Stimulated activated CD4-positive, alpha-beta T cell treated with anti-CD3 and anti-CD28 coated beads, Interleukin-2, amount 100 ng/mL, for 24 hours (primary cell): ENCODE measurements around the gene SUGCT.
"Not testable (repeated sequence)": the region's sequence is repeated elsewhere in the genome, so short reads cannot be mapped to it uniquely, and the experiment has no call there.

Source experiments
- DNase-seq, 2 donors: peaks; one replicate each; pipeline ENCODE4 v3.0.0-alpha.2; 2020

The SUGCT gene

DNA sequence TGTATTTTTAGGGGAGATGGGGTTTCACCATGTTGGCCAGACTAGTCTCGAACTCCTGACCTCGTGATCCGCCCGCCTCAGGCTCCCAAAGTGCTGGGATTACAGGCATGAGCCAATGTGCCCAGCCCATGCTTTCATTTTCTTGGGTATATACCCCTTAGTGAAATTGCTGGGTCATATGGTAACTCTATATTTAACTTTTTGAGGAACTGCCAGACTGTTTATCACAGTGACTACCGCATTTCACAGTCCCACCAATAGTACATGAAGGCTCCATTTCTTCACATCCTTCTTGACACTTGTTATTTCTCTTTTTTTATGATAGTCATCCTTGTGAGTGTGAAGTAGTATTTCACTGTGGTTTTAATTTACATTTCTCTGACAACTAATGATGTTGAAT lies 134.0 kb downstream of the SUGCT start:
- DNase-seq: not testable (repeated sequence)

DNA sequence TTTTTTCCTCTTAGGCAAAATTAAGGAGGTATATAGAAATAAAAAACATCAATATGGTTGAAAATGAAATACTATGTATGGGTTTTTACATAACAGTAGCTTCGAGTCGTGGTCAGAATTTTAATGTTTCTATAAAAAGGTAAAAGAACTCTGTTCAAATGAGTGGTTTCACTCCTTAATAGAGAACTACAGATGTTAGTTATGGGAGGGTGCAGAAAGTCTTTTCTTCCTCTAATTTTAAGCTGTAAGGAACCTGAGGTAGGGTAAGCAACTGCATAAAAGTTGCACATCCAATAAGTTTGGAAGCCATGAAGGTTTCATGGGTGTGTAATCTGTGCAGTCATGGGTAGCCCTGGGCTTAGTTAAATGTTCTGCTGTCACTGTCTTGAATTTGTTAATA lies 141.3 kb downstream of the SUGCT start:
- DNase-seq: no peak

- no peak for DNase-seq
These were observed 145.2 kb downstream of the SUGCT start for GRCh38 chr7:40279991-40280390.

- DNase-seq: no peak
These were observed 148.1 kb downstream of the SUGCT start for GRCh38 chr7:40282858-40283257.

DNA sequence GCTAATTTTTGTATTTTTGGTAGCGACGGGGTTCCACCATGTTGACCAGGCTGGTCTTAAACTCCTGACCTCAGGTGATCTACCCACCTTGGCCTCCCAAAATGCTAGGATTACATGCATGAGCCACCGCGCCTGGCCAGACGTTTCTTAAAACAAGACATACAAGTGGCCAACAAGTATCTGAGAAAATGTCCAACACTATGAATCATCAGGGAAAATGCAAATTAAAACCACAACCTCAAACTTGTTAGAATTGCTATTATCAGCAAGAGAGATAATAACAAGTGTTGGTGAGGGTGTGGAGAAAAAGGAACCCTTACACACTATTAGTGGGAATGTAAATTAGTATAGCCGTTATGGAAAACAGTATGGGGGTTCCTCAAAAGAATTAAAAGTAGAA lies 148.6 kb downstream of the SUGCT start:
- DNase-seq: no peak

GRCh38 chr7:40288827-40289226 lies 154.0 kb downstream of the SUGCT start:
- no peak for DNase-seq

DNA sequence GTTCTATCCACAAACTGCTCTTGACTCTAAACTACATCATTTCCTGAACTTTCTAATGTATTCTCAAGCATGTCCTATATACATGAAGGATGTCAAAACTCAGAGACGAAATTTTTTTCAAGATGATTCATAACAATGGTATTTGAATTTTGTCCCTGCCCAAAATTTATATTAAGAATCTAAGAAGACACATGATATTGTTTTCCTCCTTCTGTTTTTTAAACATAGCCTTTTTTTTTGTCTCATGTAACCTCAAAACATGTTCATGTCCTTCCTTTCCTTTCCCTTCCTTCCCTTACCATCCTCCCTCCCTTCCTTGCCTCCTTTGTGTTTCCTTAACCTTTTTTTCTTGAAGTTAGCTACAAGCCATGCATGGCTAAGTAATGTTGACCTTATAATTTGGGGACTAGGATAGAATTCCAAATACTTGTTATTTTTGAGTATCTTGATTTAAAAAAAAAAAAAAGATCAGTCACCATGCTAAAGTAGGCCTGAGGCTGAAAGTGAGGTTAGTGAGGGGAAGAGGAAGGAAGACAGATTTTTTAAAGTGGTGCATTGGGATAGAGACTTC lies 163.0 kb downstream of the SUGCT start:
- DNase-seq: no peak

- DNase-seq: no peak
These were observed 163.6 kb downstream of the SUGCT start for GRCh38 chr7:40298421-40298820.

DNA sequence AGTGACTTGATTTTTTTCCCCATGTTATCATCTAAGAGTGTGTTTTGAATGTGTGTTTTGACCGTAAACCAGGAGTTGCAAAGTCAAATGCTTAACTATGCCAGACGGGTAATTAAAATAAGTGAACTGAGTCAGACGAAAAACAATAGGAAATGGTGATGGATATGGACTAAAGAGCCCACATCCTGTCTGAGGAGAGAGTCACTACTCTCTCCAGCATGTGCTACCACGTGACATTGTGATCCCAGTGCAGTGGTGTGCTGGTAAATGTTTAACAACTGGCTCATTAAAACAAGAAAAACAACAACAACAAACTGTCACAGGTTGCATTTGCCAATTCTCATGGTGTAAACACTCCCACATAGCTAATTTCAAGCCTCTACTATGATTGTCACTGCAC lies 164.3 kb downstream of the SUGCT start:
- no peak for DNase-seq

GRCh38 chr7:40300146-40300670 lies 165.4 kb downstream of the SUGCT start:
- no peak for DNase-seq

- DNase-seq: no peak
These were observed 166.8 kb downstream of the SUGCT start for GRCh38 chr7:40301486-40302068.

DNA sequence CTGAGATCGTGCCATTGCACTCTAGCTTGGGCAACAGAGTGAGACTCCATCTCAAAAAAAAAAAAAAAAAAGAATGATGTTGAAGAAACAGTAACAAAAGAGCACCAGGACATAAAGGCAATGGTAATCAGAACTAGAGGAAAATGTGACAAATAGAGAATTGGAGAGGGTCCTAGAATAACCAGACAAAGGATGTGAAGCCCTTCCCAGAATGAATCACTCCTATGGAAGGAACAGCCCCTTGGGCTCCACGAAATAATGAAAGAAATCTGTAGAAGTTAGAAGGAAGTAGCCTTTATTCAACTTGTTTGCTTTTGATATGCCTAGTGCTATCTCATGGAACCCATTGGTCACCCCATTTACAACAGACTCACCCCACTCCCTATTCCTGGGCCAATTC lies 169.2 kb downstream of the SUGCT start:
- DNase-seq: no peak

DNA sequence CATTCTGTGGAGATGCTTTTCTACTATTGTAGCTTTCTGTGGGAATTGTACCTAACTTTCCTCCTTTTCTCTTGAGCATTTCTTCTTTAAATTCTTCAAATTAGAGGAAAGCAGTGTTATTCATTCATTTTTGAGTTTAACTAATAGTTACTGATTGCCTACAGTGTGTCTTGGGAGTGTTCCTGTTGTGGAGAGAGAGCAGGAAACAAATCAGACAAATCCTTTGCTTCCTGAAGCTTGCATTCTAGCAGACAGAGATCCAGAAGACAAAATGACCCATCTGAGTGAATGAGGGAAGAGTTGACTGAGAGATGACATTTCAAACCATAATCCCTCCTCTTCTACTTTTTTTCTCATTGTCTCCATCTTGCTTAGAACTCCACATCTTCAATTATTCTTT lies 170.4 kb downstream of the SUGCT start:
- DNase-seq: no peak

GRCh38 chr7:40306025-40306424 lies 171.2 kb downstream of the SUGCT start:
- no peak for DNase-seq

DNA sequence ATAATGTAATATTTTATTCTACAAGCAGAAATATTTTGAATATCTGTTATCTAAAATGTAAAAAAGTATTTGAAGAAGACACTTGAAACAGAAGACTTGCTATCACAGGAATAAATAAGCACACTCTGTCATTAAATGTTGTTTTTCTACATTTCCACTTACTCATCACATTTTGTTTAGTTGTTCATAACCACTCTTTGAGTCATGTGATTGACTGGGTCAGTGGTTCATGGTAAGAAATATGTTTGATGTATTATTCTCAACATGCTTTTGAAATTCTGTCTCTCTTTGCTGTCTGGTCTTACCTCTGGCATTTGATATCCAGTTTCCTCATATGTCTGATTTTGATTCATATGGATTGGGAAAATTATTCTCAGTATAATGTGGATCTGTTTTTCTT lies 171.8 kb downstream of the SUGCT start:
- DNase-seq: no peak

DNA sequence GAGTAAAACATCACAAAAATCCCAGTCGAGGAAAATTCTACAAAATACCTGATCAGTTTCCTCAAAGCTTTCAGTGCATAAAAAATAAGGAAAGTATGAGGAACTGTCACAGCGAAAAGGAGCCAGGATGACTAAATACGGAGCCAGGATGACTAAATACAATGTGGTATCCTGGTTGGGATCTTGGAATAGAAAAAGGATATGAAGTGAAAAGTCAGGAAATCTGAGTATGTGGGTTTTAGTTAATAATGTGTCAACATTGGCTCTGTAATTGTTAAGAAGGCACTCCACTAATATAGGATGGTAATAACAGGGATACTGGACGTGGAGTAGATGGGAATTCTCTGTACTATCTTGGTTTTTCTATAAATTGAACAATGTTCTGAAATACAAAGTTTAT lies 175.5 kb downstream of the SUGCT start:
- no peak for DNase-seq

- DNase-seq: no peak
These were observed 176.5 kb downstream of the SUGCT start for GRCh38 chr7:40311307-40311706.

DNA sequence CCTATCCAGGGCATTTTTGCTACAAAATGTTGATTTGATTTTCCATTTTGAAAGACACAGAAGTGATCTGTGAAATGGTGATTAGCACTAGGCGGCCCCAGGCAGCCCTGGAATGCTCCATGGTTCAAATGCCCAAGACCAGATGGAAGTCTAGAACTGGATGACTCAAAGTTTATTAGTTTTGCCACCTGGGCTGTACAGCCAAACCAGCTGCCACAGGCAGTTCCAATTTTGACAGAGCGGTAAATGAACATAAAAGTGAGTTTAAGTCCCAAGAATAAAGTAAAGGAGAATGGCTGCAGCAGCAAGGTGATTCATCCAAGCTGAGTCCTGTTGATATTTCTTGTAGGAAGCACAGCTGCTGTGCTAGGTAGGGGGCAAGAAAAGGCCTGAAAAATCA lies 180.5 kb downstream of the SUGCT start:
- no peak for DNase-seq

DNA sequence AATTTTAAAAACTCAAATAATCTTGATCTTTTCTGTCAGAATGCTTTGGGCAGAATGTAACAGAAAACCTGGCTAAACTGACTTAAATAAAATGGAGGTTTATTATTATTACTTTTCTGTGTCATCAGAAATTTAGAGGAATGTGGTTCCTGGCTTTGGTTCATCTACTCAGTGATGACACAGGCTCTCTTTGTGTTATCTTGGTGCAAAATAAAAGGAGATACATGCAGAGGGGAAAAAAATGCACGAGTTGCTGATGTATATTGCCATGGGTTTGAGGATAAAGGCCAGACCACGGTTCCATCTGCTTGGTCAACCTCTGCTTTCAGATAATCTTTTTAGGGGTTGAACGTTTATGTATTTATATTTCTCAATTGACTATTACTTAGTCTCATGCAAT lies 181.4 kb downstream of the SUGCT start:
- DNase-seq: no peak

GRCh38 chr7:40324914-40325313 lies 190.1 kb downstream of the SUGCT start:
- no peak for DNase-seq

- no peak for DNase-seq
These were observed 192.3 kb downstream of the SUGCT start for GRCh38 chr7:40327113-40327512.

DNA sequence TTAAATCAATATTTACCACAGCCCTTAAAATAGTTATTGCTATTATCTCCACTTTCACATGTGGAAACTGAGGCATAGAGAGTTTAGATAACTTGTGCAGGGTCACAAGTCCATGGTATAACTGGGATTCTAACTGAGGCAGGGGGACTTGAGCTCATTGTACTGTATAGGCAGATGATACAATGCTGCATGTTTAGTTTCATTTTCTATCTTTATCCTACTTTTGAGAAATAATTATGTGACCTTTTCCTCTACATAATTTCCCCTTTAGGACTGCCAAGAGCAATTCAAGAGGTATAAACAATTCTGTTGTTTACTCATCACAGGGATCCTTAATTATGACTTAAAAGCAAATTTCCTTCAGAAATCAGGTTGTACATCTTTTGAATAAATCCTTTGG lies 193.1 kb downstream of the SUGCT start:
- no peak for DNase-seq

DNA sequence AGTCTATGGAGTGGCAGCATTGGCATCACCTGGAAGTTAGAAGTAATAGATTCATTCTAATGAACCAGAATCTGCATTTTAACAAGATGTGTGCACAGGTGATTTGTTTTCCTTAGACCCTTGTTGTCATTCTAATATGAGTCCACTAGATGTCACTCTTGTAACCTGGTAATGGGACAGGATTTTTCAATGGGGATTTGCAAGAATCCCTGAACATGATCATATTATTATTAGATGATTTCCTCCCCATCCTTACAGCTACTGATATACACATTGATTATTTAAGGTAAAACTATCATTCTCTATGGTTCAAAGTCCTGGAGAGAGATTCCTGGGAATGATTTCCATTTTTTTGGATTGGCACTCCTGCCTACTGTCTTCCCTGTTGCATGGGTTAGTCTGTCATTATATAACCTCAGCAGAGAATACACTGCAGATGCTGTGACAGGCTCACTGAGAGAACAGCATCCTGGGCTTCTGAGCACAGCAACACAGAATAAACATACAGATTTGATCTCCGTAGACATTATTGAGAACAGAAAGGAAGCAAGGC lies 194.9 kb downstream of the SUGCT start:
- DNase-seq: no peak

- DNase-seq: no peak
These were observed 195.6 kb downstream of the SUGCT start for GRCh38 chr7:40330408-40330807.

DNA sequence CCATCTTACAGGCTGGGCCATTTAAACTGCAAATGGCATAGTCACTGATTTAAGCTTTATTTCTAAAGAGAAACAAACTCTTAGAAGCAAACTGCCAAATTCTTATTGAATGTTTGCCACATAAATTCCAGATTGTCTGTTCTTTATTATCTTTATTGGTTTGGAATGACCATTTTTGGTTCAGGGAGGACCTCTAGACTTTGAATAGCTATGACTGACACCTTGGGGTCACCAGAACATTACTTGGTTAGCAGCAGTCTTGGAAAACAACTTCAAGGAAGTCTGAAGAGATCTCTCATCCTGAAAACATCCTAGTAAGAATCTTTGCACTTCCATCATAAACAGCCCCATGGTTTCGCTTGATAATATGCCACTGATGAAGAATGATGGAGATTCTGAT lies 197.1 kb downstream of the SUGCT start:
- no peak for DNase-seq
